Tibial artery (tissue), 4 donors: ENCODE results near the gene SNAPC1.

Source experiments
- DNase-seq, 2 donors: peaks; one replicate each; pipeline ENCODE4 v3.0.0-alpha.2; 2019
- H3K27ac ChIP-seq, 2 donors: fragments of 200-600 bp; sonication (generic) in 1 of 2; 1 replicate in 1 of 2; 2 replicates in 1 of 2; pipeline ENCODE4 v1.5.1; 2018 to 2019; ENCODE audit warnings: mild to moderate bottlenecking in 1 of 2
- H3K27me3 ChIP-seq, 2 donors: fragments of 200-600 bp; sonication (generic) in 1 of 2; one replicate each; pipeline versions ENCODE4 v1.5.1 to v1.6.0; 2016 to 2019
- H3K36me3 ChIP-seq, 3 donors: fragments of 200-600 bp; sonication (generic) in 2 of 3; one replicate each; pipeline ENCODE4 v1.5.1; 2016 to 2019; ENCODE audit warnings: mild to moderate bottlenecking in 2 of 3
- H3K4me1 ChIP-seq, 4 donors: fragments of 200-600 bp; sonication (generic) in 2 of 4; 1 replicate in 3 of 4; 2 replicates in 1 of 4; pipeline ENCODE4 v1.5.1; 2016 to 2019
- H3K4me3 ChIP-seq, 2 donors: fragments of 200-600 bp; sonication (generic) in 1 of 2; 1 replicate in 1 of 2; 2 replicates in 1 of 2; pipeline ENCODE4 v1.5.1; 2018 to 2019; ENCODE audit warnings: mild to moderate bottlenecking in 2 of 2
- H3K9me3 ChIP-seq, 3 donors: fragments of 200-600 bp; sonication (generic) in 1 of 3; one replicate each; pipeline ENCODE4 v1.5.1; 2016 to 2019
- intact Hi-C: fragments of 100-400 bp; cut with DNase I; formaldehyde crosslinking; loops from one replicate; pipeline ENCODE4 v1.15.0; 2023; ENCODE audit warnings: low total_unique reads
- TF ChIP-seq, protein P1 (sequence below), 2 experiments: fragments of 200-600 bp in 1 of 2; fragments of 450-650 bp in 1 of 2; IDR thresholded peaks; one replicate each; pipeline ENCODE4 v1.5.1; 2017 to 2019; ENCODE audit warnings: antibody characterized with exemption in 2 of 2, mild to moderate bottlenecking in 1 of 2, moderate library complexity in 1 of 2

SNAPC1 gene

DNA sequence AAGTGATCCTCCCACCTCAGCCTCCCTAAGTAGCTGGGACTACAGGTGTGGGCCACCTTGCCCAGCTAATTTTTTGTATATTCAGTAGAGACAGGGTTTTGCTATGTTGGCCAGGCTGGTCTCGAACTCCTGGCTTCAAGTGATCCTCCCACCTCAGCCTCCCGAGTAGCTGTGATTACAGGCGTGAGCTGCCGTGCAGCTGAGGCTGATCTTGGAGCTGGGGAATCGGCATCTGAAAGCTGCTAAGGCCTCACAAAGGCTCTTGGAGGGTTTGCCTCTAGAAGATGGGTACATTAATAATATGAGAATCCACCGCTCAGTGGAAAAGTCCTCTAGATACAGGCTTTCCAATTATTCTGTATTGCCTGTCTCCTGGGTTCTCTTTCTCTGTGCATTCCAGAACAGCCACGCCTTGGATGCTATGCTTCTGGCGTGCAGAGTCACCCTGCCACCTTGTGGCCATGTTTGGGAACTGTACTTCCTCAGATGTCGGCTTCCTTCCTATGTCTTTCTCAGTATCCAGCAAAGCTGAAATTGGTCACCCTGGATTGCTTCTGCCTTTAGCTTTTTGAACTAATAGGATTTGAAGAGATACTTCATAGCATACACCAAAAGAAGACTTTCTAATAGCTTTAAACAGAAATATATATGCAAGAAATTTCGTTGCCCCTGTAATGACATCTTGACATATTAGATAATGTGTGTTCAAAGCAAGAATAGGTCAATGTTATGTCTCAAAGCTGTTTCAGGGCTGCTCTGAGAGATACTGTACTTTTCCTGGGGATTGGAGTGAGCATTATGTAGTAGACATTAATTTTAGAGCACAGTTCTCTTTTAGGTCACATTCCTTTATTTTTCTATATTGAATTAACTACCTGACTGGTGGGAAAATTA, 75.4 kb downstream of the SNAPC1 start:
- TF ChIP-seq, protein P1, sequence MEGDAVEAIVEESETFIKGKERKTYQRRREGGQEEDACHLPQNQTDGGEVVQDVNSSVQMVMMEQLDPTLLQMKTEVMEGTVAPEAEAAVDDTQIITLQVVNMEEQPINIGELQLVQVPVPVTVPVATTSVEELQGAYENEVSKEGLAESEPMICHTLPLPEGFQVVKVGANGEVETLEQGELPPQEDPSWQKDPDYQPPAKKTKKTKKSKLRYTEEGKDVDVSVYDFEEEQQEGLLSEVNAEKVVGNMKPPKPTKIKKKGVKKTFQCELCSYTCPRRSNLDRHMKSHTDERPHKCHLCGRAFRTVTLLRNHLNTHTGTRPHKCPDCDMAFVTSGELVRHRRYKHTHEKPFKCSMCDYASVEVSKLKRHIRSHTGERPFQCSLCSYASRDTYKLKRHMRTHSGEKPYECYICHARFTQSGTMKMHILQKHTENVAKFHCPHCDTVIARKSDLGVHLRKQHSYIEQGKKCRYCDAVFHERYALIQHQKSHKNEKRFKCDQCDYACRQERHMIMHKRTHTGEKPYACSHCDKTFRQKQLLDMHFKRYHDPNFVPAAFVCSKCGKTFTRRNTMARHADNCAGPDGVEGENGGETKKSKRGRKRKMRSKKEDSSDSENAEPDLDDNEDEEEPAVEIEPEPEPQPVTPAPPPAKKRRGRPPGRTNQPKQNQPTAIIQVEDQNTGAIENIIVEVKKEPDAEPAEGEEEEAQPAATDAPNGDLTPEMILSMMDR (IDR thresholded peaks at IDR 0.05): peak; percentile 91 to 95
- Histone ChIP-seq H3K36me3 (no peaks in the 10 kb centered on the region), H3K27me3 (peaks cover 0 to 3% of the 10 kb centered on the region in 2 donors), H3K27ac (no peak overlapping the region), H3K9me3 (no peaks in the 10 kb centered on the region), H3K4me3 (no peak overlapping the region), H3K4me1 (no peaks in the 10 kb centered on the region)
- peak; percentile 76 to 82 for DNase-seq
- intact Hi-C loops: loop anchor here (2.0 kb wide), 1 partner anchor 379 kb away; no protein-coding TSS in a partner anchor

DNA sequence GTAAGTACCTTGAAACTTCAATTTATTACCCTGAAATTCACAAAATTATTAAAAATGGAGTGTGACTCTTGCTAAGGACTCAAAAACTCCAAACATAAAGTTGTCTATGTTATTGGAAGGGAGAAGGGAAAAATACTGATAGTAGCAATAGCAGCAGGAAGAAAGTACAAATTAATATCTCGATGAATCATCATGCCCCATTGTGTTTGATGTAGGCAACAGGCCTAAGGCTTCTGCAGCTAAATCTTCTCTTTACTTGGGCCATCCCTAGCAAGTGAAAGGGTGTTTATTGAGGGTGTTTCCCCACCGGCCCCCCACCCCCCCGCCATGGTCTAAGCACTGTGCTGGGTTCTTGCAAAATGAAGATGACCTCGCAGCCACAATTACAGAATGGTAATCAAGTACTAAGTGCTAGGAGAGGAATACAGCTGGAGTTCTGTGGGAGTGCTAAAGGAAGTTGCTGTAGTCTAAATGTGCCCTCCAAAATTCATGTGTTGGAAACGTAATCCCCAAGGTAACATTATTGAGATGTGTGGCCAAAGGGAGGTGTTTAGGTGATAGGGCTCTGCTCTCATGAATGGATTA, 76.5 kb downstream of the SNAPC1 start:
- Histone ChIP-seq H3K9me3 (no peaks in the 10 kb centered on the region), H3K27me3 (peaks cover 0 to 3% of the 10 kb centered on the region in 2 donors), H3K27ac (no peak overlapping the region), H3K36me3 (no peaks in the 10 kb centered on the region), H3K4me1 (no peaks in the 10 kb centered on the region), H3K4me3 (no peak overlapping the region)
- TF ChIP-seq, protein P1 (IDR thresholded peaks at IDR 0.05): no peak
- DNase-seq: no peak
- intact Hi-C loops: loop anchor here (2.0 kb wide), 1 partner anchor 380 kb away; no protein-coding TSS in a partner anchor

DNA sequence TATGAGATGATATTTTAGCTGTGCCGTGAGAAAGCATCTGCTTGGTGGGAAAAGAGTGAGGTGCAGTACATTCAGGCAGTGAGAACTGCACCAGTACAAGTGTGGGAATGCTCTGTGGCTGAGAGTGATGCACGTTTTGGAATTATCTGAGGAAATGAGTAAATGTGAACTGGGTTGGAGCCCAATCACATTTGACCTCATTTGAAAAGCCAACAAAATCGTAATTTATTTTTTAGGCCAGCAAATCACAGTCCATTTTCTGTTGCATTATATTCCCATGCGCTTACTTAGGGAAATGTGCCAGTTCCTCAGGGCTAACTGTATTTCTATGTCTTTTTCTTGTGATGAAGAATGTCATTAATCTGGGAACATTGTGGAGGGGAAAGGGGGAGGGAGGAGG, 77.3 kb downstream of the SNAPC1 start:
- Histone ChIP-seq H3K27me3 (peaks cover 0 to 3% of the 10 kb centered on the region in 2 donors), H3K36me3 (no peaks in the 10 kb centered on the region), H3K4me3 (no peak overlapping the region), H3K27ac (no peak overlapping the region), H3K9me3 (no peaks in the 10 kb centered on the region), H3K4me1 (no peaks in the 10 kb centered on the region)
- TF ChIP-seq, protein P1 (IDR thresholded peaks at IDR 0.05): no peak
- no peak for DNase-seq
- intact Hi-C loops: loop anchor here (2.0 kb wide), 1 partner anchor 381 kb away; no protein-coding TSS in a partner anchor

DNA sequence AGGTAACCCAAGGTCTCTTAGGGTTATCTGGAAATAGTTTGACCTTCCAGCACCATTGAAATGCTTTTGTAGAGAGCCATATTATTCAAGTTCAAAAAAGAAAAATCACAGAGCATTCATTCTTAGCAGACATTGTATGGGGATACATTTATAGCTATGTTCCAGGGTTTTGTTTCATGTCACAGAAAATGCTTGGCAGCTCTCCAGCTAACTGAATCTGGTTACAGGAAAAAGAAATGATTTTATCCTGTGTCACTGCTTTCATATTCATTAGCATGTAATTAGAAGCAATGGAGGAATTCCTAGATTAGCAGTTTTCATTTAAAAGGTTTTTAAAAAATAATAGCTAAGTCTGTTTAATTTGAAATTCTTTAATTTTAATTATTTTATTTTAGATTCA, 78.9 kb downstream of the SNAPC1 start:
- Histone ChIP-seq H3K27ac (no peak overlapping the region), H3K36me3 (no peaks in the 10 kb centered on the region), H3K4me1 (no peaks in the 10 kb centered on the region), H3K4me3 (no peak overlapping the region), H3K27me3 (peaks cover 0 to 3% of the 10 kb centered on the region in 2 donors), H3K9me3 (peaks cover 0 to 3% (median 0%) of the 10 kb centered on the region in 3 donors)
- DNase-seq: no peak
- TF ChIP-seq, protein P1 (IDR thresholded peaks at IDR 0.05): no peak
- intact Hi-C loops: no loop called here
